Vagina (tissue), 2 donors: Measurements from ENCODE around the gene PXN. TPM values are rescaled to one million over a fixed set of nuclear protein-coding genes. Genes with fewer than 3 reads are reported as not detected.

Source experiments
- DNase-seq, 2 donors: peaks; one replicate each; pipeline ENCODE4 v3.0.0-alpha.2; 2017; ENCODE audit errors: extremely low spot score in 2 of 2
- H3K27ac ChIP-seq: fragments of 200-600 bp; sonication (generic); one replicate; pipeline ENCODE4 v1.5.1; 2019
- H3K27me3 ChIP-seq: fragments of 200-600 bp; sonication (generic); one replicate; pipeline ENCODE4 v1.5.1; 2019
- H3K36me3 ChIP-seq, 2 donors: fragments of 200-600 bp; sonication (generic); one replicate each; pipeline ENCODE4 v1.5.1; 2017 to 2019
- H3K4me1 ChIP-seq: fragments of 200-600 bp; sonication (generic); one replicate; pipeline ENCODE4 v1.5.1; 2019
- H3K4me3 ChIP-seq, 2 donors: fragments of 200-600 bp; sonication (generic); 1 replicate in 1 of 2; 2 replicates in 1 of 2; pipeline ENCODE4 v1.5.1; 2016 to 2019
- H3K9me3 ChIP-seq: fragments of 200-600 bp; sonication (generic); one replicate; pipeline ENCODE4 v1.5.1; 2019
- CTCF ChIP-seq, 3 experiments: fragments of 450-650 bp in 2 of 3; fragments of 200-600 bp in 1 of 3; sonication (generic) in 1 of 3; IDR thresholded peaks; one replicate each; pipeline ENCODE4 v1.5.1; 2017 to 2019; ENCODE audit warnings: antibody characterized with exemption in 3 of 3, mild to moderate bottlenecking in 2 of 3, moderate library complexity in 2 of 3
- POLR2A ChIP-seq, 2 donors: fragments of 450-650 bp; IDR thresholded peaks; one replicate each; pipeline ENCODE4 v1.6.1; 2017; ENCODE audit warnings: antibody characterized with exemption in 2 of 2, mild to moderate bottlenecking in 2 of 2, moderate library complexity in 2 of 2
- POLR2AphosphoS5 ChIP-seq, 2 donors: sonication (generic); formaldehyde crosslinking; IDR thresholded peaks; one replicate each; pipeline ENCODE4 v1.9.0; 2017; ENCODE audit warnings: antibody characterized with exemption in 2 of 2, mild to moderate bottlenecking in 2 of 2, low read depth in 1 of 2; ENCODE audit not compliant: insufficient read depth in 1 of 2
- intact Hi-C: fragments of 100-400 bp; cut with DNase I; formaldehyde crosslinking; loops from one replicate; pipeline ENCODE4 v1.15.1; 2023
- total RNA-seq: library from RNA; depleted of rRNA; stranded (reverse); fragments of >200 nt; gene quantifications from one replicate; pipeline ENCODE4 v1.2.3, GENCODE V29; 2016

PXN gene
- total RNA-seq, 1 donor from 2014 or later = 95.3 TPM

- no peak overlapping the region for H3K27ac ChIP-seq
Observed at GRCh38 chr12:120283318-120283717, 17.8 kb upstream of the PXN start.

DNA sequence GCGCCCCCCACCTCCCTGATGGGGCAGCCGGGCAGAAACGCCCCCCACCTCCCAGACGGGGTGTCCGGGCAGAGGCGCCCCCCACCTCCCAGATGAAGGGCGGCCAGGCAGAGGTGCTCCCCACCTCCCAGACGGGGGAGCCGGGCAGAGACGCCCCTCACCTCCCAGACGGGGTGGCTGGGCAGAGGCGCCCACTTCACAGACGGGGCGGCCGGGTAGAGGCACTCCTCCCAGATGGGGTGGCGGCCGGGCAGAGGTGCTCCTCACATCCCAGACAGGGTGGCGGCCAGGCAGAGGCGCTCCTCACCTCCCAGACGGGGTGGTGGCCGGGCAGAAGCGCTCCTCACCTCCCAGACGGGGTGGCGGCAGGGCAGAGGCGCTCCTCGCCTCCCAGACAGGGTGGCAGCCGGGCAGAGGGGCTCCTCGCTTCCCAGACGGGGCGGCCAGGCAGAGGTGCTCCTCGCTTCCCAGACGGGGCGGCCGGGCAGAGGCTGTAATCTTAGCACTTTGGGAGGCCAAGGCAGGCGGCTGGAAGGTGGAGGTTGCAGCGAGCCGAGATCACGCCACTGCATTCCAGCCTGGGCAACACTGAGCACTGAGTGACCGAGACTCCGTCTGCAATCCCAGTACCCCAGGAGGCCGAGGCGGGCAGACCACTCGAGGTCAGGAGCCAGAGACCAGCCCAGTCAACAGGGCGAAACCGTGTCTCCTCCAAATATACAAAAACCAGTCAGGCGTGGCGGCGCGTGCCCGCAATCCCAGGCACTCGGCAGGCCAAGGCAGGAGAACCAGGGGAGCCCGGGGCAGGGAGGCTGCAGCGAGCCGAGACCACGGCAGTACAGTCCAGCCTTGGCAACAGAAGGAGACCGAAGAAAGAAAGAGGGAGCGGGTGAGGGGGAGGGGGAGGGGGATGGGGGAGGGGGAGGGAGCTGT lies 12.9 kb upstream of the PXN start:
- Histone ChIP-seq H3K27me3 (no peaks in the 10 kb centered on the region), H3K27ac (no peak overlapping the region), H3K4me1 (no peaks in the 10 kb centered on the region), H3K36me3 (no peaks in the 10 kb centered on the region), H3K9me3 (no peaks in the 10 kb centered on the region), H3K4me3 (no peak overlapping the region)
- DNase-seq = no peak
- TF ChIP-seq POLR2AphosphoS5 (IDR thresholded peaks at IDR 0.05; ENCODE audit: insufficient read depth in 1 of 2, low read depth in 1 of 2) = no peak
- no peak for TF ChIP-seq CTCF (IDR thresholded peaks at IDR 0.05)
- no peak for TF ChIP-seq POLR2A (IDR thresholded peaks at IDR 0.05)
- intact Hi-C loops = no loop called here

More at GRCh38 chr12:120283318-120283717, 17.8 kb upstream of the PXN start:
- Histone ChIP-seq H3K4me3 (no peak overlapping the region), H3K27me3 (no peaks in the 10 kb centered on the region), H3K4me1 (no peaks in the 10 kb centered on the region), H3K36me3 (no peaks in the 10 kb centered on the region), H3K9me3 (no peaks in the 10 kb centered on the region)
- intact Hi-C loops = no loop called here
- DNase-seq = no peak
- TF ChIP-seq CTCF (IDR thresholded peaks at IDR 0.05) (no peak), POLR2A (IDR thresholded peaks at IDR 0.05) (no peak), POLR2AphosphoS5 (IDR thresholded peaks at IDR 0.05; ENCODE audit: insufficient read depth in 1 of 2, low read depth in 1 of 2) (no peak)

DNA sequence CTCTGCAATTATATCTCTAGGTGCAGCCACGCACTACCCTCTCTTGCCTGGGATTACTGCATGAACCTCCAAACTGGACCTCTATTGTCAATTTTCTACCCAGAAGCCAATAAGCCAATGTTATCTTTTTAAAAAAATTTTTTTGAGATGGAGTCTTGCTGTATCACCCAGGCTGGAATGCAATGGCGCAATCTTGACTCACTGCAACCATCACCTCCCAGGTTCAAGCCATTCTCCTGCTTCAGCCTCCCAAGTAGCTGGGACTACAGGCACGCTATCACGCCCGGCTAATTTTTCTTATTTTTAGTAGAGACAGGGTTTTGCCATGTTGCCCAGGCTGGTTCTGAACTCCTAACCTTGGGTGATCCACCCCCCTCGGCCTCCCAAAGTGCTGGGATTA lies 11.2 kb upstream of the PXN start:
- DNase-seq = no peak
- Histone ChIP-seq H3K4me3 (no peak overlapping the region), H3K9me3 (no peaks in the 10 kb centered on the region), H3K27ac (no peak overlapping the region), H3K36me3 (no peaks in the 10 kb centered on the region), H3K27me3 (no peaks in the 10 kb centered on the region), H3K4me1 (no peaks in the 10 kb centered on the region)
- intact Hi-C loops = no loop called here
- TF ChIP-seq CTCF (IDR thresholded peaks at IDR 0.05) = no peak
- TF ChIP-seq POLR2AphosphoS5 (IDR thresholded peaks at IDR 0.05; ENCODE audit: insufficient read depth in 1 of 2, low read depth in 1 of 2) = no peak
- no peak for TF ChIP-seq POLR2A (IDR thresholded peaks at IDR 0.05)

GRCh38 chr12:120267736-120268135 lies 2.2 kb upstream of the PXN start:
- Histone ChIP-seq H3K27me3 (no peaks in the 10 kb centered on the region), H3K4me1 (peaks cover 29% of the 10 kb centered on the region), H3K9me3 (no peaks in the 10 kb centered on the region), H3K27ac (no peak overlapping the region), H3K4me3 (no peak overlapping the region), H3K36me3 (no peaks in the 10 kb centered on the region)
- no peak for DNase-seq
- no peak for TF ChIP-seq POLR2A (IDR thresholded peaks at IDR 0.05)
- TF ChIP-seq POLR2AphosphoS5 (IDR thresholded peaks at IDR 0.05; ENCODE audit: insufficient read depth in 1 of 2, low read depth in 1 of 2) = no peak
- TF ChIP-seq CTCF (IDR thresholded peaks at IDR 0.05) = no peak
- intact Hi-C loops = no loop called here
